ENCODE results near the gene HELZ2. TPM values are rescaled to one million over a fixed set of nuclear protein-coding genes. Genes with fewer than 3 reads are reported as not detected.

The HELZ2 gene
- total RNA-seq, 1 experiment from 2014 or later: 135 TPM

- no peak for TF ChIP-seq CTCF (IDR thresholded peaks at IDR 0.05; ENCODE audit: unreplicated experiment)
- Mint-ChIP-seq H3K27ac (ENCODE audit: unreplicated experiment) (no peak overlapping the region), H3K9me3 (ENCODE audit: low read depth, unreplicated experiment) (no peaks in the 10 kb centered on the region), H3K27me3 (ENCODE audit: unreplicated experiment) (no peaks in the 10 kb centered on the region), H3K4me3 (ENCODE audit: low read depth, unreplicated experiment) (no peak overlapping the region), H3K36me3 (ENCODE audit: insufficient read depth, unreplicated experiment) (peaks cover 80% of the 10 kb centered on the region), H3K4me1 (ENCODE audit: low read depth, unreplicated experiment) (peaks cover 37% of the 10 kb centered on the region)
- CTCF ChIA-PET: no interaction called here
- no TSS peak for BruUV-seq (replicated peaks)
- intact Hi-C loops (cut with micrococcal nuclease; ENCODE audit: unreplicated experiment): no loop called here
- peak; percentile 6 for DNase-seq
Measured at GRCh38 chr20:63530788-63531160, 43.3 kb downstream of the HELZ2 start.

- no peak for DNase-seq
- H3K36me3 Mint-ChIP-seq (ENCODE audit: insufficient read depth, unreplicated experiment): peaks cover 82% of the 10 kb centered on the region
- intact Hi-C loops (cut with micrococcal nuclease; ENCODE audit: unreplicated experiment): no loop called here
- TF ChIP-seq CTCF (IDR thresholded peaks at IDR 0.05; ENCODE audit: unreplicated experiment): no peak
- H3K27me3 Mint-ChIP-seq (ENCODE audit: unreplicated experiment): no peaks in the 10 kb centered on the region
- H3K4me1 Mint-ChIP-seq (ENCODE audit: low read depth, unreplicated experiment): peaks cover 33% of the 10 kb centered on the region
- no TSS peak for BruUV-seq (replicated peaks)
- CTCF ChIA-PET: no interaction called here
- H3K27ac Mint-ChIP-seq (ENCODE audit: unreplicated experiment): peak overlapping the region; percentile 56
- no peaks in the 10 kb centered on the region for H3K9me3 Mint-ChIP-seq (ENCODE audit: low read depth, unreplicated experiment)
- H3K4me3 Mint-ChIP-seq (ENCODE audit: low read depth, unreplicated experiment): no peak overlapping the region
Measured at GRCh38 chr20:63529861-63530787, 43.9 kb downstream of the HELZ2 start.

- H3K4me3 Mint-ChIP-seq (ENCODE audit: low read depth, unreplicated experiment): no peak overlapping the region
- CTCF ChIA-PET: interaction anchor here (1.1 kb wide), 1 partner anchor 33 kb away, joined by 3 read pairs; no protein-coding TSS in a partner anchor
- BruUV-seq (replicated peaks): no TSS peak
- H3K27ac Mint-ChIP-seq (ENCODE audit: unreplicated experiment): peak overlapping the region; percentile 43
- peaks cover 82% of the 10 kb centered on the region for H3K36me3 Mint-ChIP-seq (ENCODE audit: insufficient read depth, unreplicated experiment)
- H3K27me3 Mint-ChIP-seq (ENCODE audit: unreplicated experiment): no peaks in the 10 kb centered on the region
- no peak for TF ChIP-seq CTCF (IDR thresholded peaks at IDR 0.05; ENCODE audit: unreplicated experiment)
- H3K9me3 Mint-ChIP-seq (ENCODE audit: low read depth, unreplicated experiment): no peaks in the 10 kb centered on the region
- DNase-seq: no peak
- peaks cover 33% of the 10 kb centered on the region for H3K4me1 Mint-ChIP-seq (ENCODE audit: low read depth, unreplicated experiment)
- intact Hi-C loops (cut with micrococcal nuclease; ENCODE audit: unreplicated experiment): no loop called here
Measured at GRCh38 chr20:63529180-63529860, 44.7 kb downstream of the HELZ2 start.

GRCh38 chr20:63527184-63527583 is 46.9 kb downstream of the HELZ2 start:
- no peak for DNase-seq
- intact Hi-C loops (cut with micrococcal nuclease; ENCODE audit: unreplicated experiment): no loop called here
- no TSS peak for BruUV-seq (replicated peaks)
- CTCF ChIA-PET: interaction anchor here (0.8 kb wide), 1 partner anchor 9 kb away, joined by 8 read pairs; no protein-coding TSS in a partner anchor
- H3K27ac Mint-ChIP-seq (ENCODE audit: unreplicated experiment): peak overlapping the region; percentile 7
- H3K36me3 Mint-ChIP-seq (ENCODE audit: insufficient read depth, unreplicated experiment): peaks cover 84% of the 10 kb centered on the region
- TF ChIP-seq CTCF (IDR thresholded peaks at IDR 0.05; ENCODE audit: unreplicated experiment): no peak
- peaks cover 24% of the 10 kb centered on the region for H3K4me1 Mint-ChIP-seq (ENCODE audit: low read depth, unreplicated experiment)
- H3K9me3 Mint-ChIP-seq (ENCODE audit: low read depth, unreplicated experiment): no peaks in the 10 kb centered on the region
- no peak overlapping the region for H3K4me3 Mint-ChIP-seq (ENCODE audit: low read depth, unreplicated experiment)
- no peaks in the 10 kb centered on the region for H3K27me3 Mint-ChIP-seq (ENCODE audit: unreplicated experiment)

Measured in Calu3 (cell line).